Tibial nerve (tissue), 4 donors: ENCODE data around the gene VGLL4. TPM values are rescaled to one million over a fixed set of nuclear protein-coding genes. Genes with fewer than 3 reads are reported as not detected.

ENCODE experiments used
- DNase-seq, 2 donors: peaks; one replicate each; pipeline ENCODE4 v3.0.0-alpha.2; 2019; ENCODE audit warnings: low spot score in 2 of 2
- H3K27ac ChIP-seq, 4 donors: fragments of 200-600 bp; sonication (generic) in 3 of 4; one replicate each; pipeline ENCODE4 v1.5.1; 2017 to 2019; ENCODE audit warnings: mild to moderate bottlenecking in 1 of 4
- H3K27me3 ChIP-seq, 2 donors: fragments of 200-600 bp; sonication (generic) in 1 of 2; one replicate each; pipeline versions ENCODE4 v1.5.1 to v1.6.0; 2017 to 2019
- H3K36me3 ChIP-seq, 3 donors: fragments of 200-600 bp; sonication (generic); one replicate each; pipeline ENCODE4 v1.5.1; 2018 to 2019
- H3K4me1 ChIP-seq, 4 donors: fragments of 200-600 bp; sonication (generic) in 3 of 4; one replicate each; pipeline ENCODE4 v1.5.1; 2017 to 2019
- H3K4me3 ChIP-seq, 4 donors: fragments of 200-600 bp; sonication (generic) in 3 of 4; one replicate each; pipeline ENCODE4 v1.5.1; 2017 to 2019; ENCODE audit warnings: mild to moderate bottlenecking in 1 of 4, moderate library complexity in 1 of 4
- H3K9me3 ChIP-seq, 4 donors: fragments of 200-600 bp; sonication (generic) in 3 of 4; one replicate each; pipeline ENCODE4 v1.5.1; 2017 to 2019
- CTCF ChIP-seq, 5 experiments: fragments of 200-600 bp in 3 of 5; fragments of 450-650 bp in 2 of 5; sonication (generic) in 3 of 5; IDR thresholded peaks; one replicate each; pipeline ENCODE4 v1.5.1; 2016 to 2019; ENCODE audit warnings: antibody characterized with exemption in 5 of 5, mild to moderate bottlenecking in 3 of 5, moderate library complexity in 2 of 5
- EP300 ChIP-seq, 2 donors: sonication (generic); formaldehyde crosslinking; IDR thresholded peaks; one replicate each; pipeline ENCODE4 v1.6.1; 2017; ENCODE audit warnings: antibody characterized with exemption in 2 of 2, mild to moderate bottlenecking in 1 of 2
- POLR2A ChIP-seq, 2 donors: fragments of 450-650 bp; IDR thresholded peaks; one replicate each; pipeline ENCODE4 v1.6.1; 2017; ENCODE audit warnings: antibody characterized with exemption in 2 of 2, mild to moderate bottlenecking in 2 of 2, moderate library complexity in 2 of 2
- WGBS, 2 donors: methylation state at CpG; one replicate each; pipeline ENCODE4 v1.1.5; 2018; 5-methylcytosine and 5-hydroxymethylcytosine counted together
- total RNA-seq, 4 donors: library from RNA; depleted of rRNA; stranded (reverse); fragments of >200 nt; gene quantifications; one replicate each; pipeline ENCODE4 v1.1.0, GENCODE V29; 2016

VGLL4 gene
- total RNA-seq, 4 donors from 2014 or later, result 106 to 205 (median 110) TPM

- WGBS, 2 donors, result 53 to 56% methylated on average over 9 of the region's 9 CpGs
These were observed 32.3 kb downstream of the VGLL4 start for GRCh38 chr3:11611341-11611799.

DNA sequence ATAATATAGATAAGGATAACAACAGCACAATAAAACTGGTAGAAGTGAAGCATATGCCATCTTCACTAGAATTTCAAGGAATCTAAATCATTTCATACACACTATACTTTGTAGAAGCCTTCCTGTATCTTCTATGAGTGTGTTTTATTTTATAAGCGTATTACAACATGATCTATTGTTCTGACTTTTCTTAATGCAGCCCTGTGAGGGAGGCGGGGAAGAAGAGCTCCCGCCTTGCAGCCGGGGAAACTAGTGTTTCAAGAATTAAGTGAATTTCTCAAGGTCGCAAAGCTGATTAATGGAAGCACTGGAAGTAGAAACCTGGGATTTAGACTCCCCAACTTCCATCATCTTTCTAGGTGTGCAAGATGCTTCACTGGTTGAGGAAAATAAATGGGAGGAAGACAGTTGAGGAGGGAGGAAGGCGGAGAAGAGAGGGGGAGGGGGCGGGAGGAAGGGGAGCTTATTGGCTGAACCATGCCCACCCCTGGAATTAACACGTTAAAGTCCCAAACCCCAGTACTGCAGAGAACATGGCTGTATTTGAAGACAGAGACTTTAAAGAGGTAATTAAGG lies 32.9 kb downstream of the VGLL4 start:
- Histone ChIP-seq H3K27me3 (no peaks in the 10 kb centered on the region), H3K4me3 (peak overlapping the region in 1 of 4 donors; percentile 18), H3K27ac (peak overlapping the region in 3 of 4 donors; percentile 1 to 82 (median 80)), H3K9me3 (no peaks in the 10 kb centered on the region), H3K4me1 (peaks cover 0 to 97% (median 54%) of the 10 kb centered on the region in 4 donors), H3K36me3 (no peaks in the 10 kb centered on the region)
- TF ChIP-seq POLR2A (IDR thresholded peaks at IDR 0.05), result no peak
- no peak for TF ChIP-seq EP300 (IDR thresholded peaks at IDR 0.05)
- no peak for TF ChIP-seq CTCF (IDR thresholded peaks at IDR 0.05)
- DNase-seq, result no peak
- 37 to 43% methylated on average over 8 of the region's 8 CpGs for WGBS, 2 donors

More at GRCh38 chr3:11611341-11611799, 32.3 kb downstream of the VGLL4 start:
- H3K27me3 ChIP-seq, result no peaks in the 10 kb centered on the region
- no peak overlapping the region for H3K4me3 ChIP-seq
- H3K36me3 ChIP-seq, result no peaks in the 10 kb centered on the region
- H3K4me1 ChIP-seq, result peaks cover 0 to 97% (median 59%) of the 10 kb centered on the region in 4 donors
- no peak for DNase-seq
- TF ChIP-seq EP300 (IDR thresholded peaks at IDR 0.05) (no peak), CTCF (IDR thresholded peaks at IDR 0.05) (no peak), POLR2A (IDR thresholded peaks at IDR 0.05) (no peak)
- H3K27ac ChIP-seq, result peak overlapping the region in 3 of 4 donors; percentile 1 to 82 (median 80)
- no peaks in the 10 kb centered on the region for H3K9me3 ChIP-seq

GRCh38 chr3:11610044-11610671 lies 33.6 kb downstream of the VGLL4 start:
- Histone ChIP-seq H3K9me3 (no peaks in the 10 kb centered on the region), H3K27ac (peak overlapping the region in 3 of 4 donors; percentile 1 to 82 (median 80)), H3K4me3 (peak overlapping the region in 1 of 4 donors; percentile 18), H3K4me1 (peaks cover 0 to 97% (median 54%) of the 10 kb centered on the region in 4 donors), H3K27me3 (no peaks in the 10 kb centered on the region), H3K36me3 (no peaks in the 10 kb centered on the region)
- 28 to 44% methylated on average over 23 of the region's 23 CpGs for WGBS, 2 donors
- TF ChIP-seq EP300 (IDR thresholded peaks at IDR 0.05), result no peak
- TF ChIP-seq POLR2A (IDR thresholded peaks at IDR 0.05), result no peak
- TF ChIP-seq CTCF (IDR thresholded peaks at IDR 0.05), result no peak
- no peak for DNase-seq

DNA sequence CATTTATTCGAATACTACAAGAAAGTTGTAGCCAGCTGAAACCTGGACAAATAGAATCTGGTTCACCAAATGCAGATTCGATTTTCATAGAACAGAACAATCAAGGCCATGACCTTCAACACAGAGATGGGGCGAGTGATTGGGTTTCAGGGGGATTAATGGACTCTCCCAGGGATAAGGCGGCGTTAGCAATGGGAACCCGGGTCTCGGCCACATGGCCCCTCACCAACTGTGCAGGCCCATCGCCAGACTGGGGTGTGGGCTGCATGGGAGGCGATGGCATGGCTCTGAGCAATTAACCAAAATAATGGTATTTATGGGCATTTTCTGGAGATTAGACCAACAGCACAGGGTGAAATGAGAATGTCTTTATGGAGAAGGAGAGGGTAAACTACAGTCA lies 34.2 kb downstream of the VGLL4 start:
- Histone ChIP-seq H3K4me3 (peak overlapping the region in 1 of 4 donors; percentile 18), H3K9me3 (no peaks in the 10 kb centered on the region), H3K27ac (peak overlapping the region in 2 of 4 donors; percentile 80 to 82), H3K36me3 (no peaks in the 10 kb centered on the region), H3K27me3 (no peaks in the 10 kb centered on the region), H3K4me1 (peaks cover 0 to 95% (median 55%) of the 10 kb centered on the region in 4 donors)
- no peak for DNase-seq
- 68 to 71% methylated on average over 9 of the region's 9 CpGs for WGBS, 2 donors
- no peak for TF ChIP-seq POLR2A (IDR thresholded peaks at IDR 0.05)
- TF ChIP-seq EP300 (IDR thresholded peaks at IDR 0.05), result no peak
- TF ChIP-seq CTCF (IDR thresholded peaks at IDR 0.05), result no peak

DNA sequence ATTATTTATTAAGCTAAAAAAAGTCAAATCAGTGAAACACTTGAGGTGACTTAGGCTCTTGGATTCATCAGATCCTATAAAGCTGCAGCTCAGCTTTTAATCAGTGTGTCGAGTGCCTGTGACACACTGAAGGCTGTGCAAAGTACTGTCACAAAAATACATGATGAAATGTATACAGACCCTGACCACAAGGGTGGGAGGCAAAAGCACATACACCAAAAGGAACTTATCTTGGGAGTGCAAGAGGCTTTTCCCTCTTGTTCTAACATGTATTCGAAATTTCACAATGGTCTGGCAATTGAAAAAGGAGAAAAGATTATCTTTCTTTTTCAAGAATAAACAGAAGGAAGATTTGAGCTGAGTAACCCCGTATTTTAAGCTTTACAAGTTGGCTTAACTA lies 35.9 kb downstream of the VGLL4 start:
- WGBS, 2 donors, result 28 to 36% methylated on average over 3 of the region's 3 CpGs
- H3K4me1 ChIP-seq, result peaks cover 3 to 95% (median 51%) of the 10 kb centered on the region in 4 donors
- H3K36me3 ChIP-seq, result no peaks in the 10 kb centered on the region
- H3K9me3 ChIP-seq, result no peaks in the 10 kb centered on the region
- no peaks in the 10 kb centered on the region for H3K27me3 ChIP-seq
- H3K4me3 ChIP-seq, result no peak overlapping the region
- TF ChIP-seq CTCF (IDR thresholded peaks at IDR 0.05) (no peak), POLR2A (IDR thresholded peaks at IDR 0.05) (no peak), EP300 (IDR thresholded peaks at IDR 0.05) (no peak)
- DNase-seq, result no peak
- peak overlapping the region in 3 of 4 donors; percentile 17 to 82 (median 80) for H3K27ac ChIP-seq
